Prostate gland (tissue), 2 donors: ENCODE results near the gene MAP4K1. TPM values are rescaled to one million over a fixed set of nuclear protein-coding genes. Genes with fewer than 3 reads are reported as not detected.

Source experiments
- DNase-seq: peaks from one replicate; pipeline ENCODE4 v3.0.0-alpha.2; 2019; ENCODE audit warnings: low spot score
- H3K27ac ChIP-seq, 2 donors: fragments of 200-600 bp; sonication (generic); 2 replicates each; pipeline ENCODE4 v1.5.1; 2017 to 2019
- H3K27me3 ChIP-seq: fragments of 200-600 bp; sonication (generic); replicated peaks from 2 replicates; pipeline ENCODE4 v1.5.1; 2019; ENCODE audit not compliant: insufficient read depth
- H3K36me3 ChIP-seq, 2 donors: fragments of 200-600 bp; sonication (generic); 1 replicate in 1 of 2; 2 replicates in 1 of 2; pipeline versions ENCODE4 v1.5.1 to v1.8.1; 2017 to 2019
- H3K4me1 ChIP-seq: fragments of 200-600 bp; sonication (generic); replicated peaks from 2 replicates; pipeline ENCODE4 v1.5.1; 2019
- H3K4me3 ChIP-seq, 2 donors: fragments of 200-600 bp; sonication (generic); 2 replicates each; pipeline ENCODE4 v1.5.1; 2017 to 2019
- H3K9me3 ChIP-seq: fragments of 200-600 bp; sonication (generic); 2 replicates; pipeline ENCODE4 v1.5.1; 2017
- CTCF ChIP-seq, 4 experiments: fragments of 200-600 bp in 2 of 4; fragments of 450-650 bp in 2 of 4; sonication (generic) in 2 of 4; IDR thresholded peaks; 1 replicate in 3 of 4; 2 replicates in 1 of 4; pipeline ENCODE4 v1.5.1; 2016 to 2019; ENCODE audit warnings: antibody characterized with exemption in 4 of 4, mild to moderate bottlenecking in 2 of 4, moderate library complexity in 2 of 4
- POLR2A ChIP-seq: fragments of 450-650 bp; IDR thresholded peaks from one replicate; pipeline ENCODE4 v1.6.1; 2016; ENCODE audit warnings: antibody characterized with exemption, mild to moderate bottlenecking
- POLR2AphosphoS5 ChIP-seq: sonication (generic); formaldehyde crosslinking; IDR thresholded peaks from one replicate; pipeline ENCODE4 v1.6.1; 2017; ENCODE audit warnings: antibody characterized with exemption
- WGBS: methylation state at CpG from one replicate; pipeline ENCODE4 v1.1.5; 2018; 5-methylcytosine and 5-hydroxymethylcytosine counted together
- intact Hi-C: fragments of 100-400 bp; cut with DNase I; formaldehyde crosslinking; loops from one replicate; pipeline ENCODE4 v1.14.2; 2022
- total RNA-seq, 2 donors: library from RNA; depleted of rRNA; stranded (reverse); fragments of >200 nt; gene quantifications; one replicate each; pipeline ENCODE4 v1.1.0, GENCODE V29; 2016

Gene MAP4K1
- total RNA-seq, 2 donors from 2014 or later = 1.6 to 14.1 TPM

DNA sequence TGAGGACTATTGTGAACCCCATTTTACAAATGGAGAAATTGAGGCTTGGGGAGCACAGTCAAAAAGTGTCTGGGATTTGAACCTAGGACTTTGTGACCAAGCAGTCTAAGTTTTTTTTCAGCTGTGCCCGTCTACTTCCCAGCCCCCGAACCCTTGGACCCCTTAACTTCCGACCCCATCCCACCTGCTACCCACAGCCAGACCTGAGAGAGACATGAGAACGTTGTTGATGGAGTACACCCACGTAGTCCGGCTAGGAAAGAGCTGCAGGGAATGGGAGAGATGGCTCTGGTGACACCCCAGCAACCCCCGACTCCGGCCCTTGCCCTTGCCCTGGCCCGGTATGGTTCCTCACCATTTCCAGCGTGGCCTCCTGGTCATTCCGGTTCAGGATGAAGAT lies 18.0 kb downstream of the MAP4K1 start:
- H3K27me3 ChIP-seq = no peaks in the 10 kb centered on the region
- no peak overlapping the region for H3K27ac ChIP-seq
- no peaks in the 10 kb centered on the region for H3K9me3 ChIP-seq
- no peaks in the 10 kb centered on the region for H3K4me1 ChIP-seq
- 87% methylated on average over 11 of the region's 11 CpGs for WGBS
- DNase-seq = no peak
- intact Hi-C loops = no loop called here
- no peaks in the 10 kb centered on the region for H3K36me3 ChIP-seq
- no peak for TF ChIP-seq CTCF (IDR thresholded peaks at IDR 0.05)
- TF ChIP-seq POLR2AphosphoS5 = no peak
- no peak for TF ChIP-seq POLR2A
- H3K4me3 ChIP-seq = no peak overlapping the region

DNA sequence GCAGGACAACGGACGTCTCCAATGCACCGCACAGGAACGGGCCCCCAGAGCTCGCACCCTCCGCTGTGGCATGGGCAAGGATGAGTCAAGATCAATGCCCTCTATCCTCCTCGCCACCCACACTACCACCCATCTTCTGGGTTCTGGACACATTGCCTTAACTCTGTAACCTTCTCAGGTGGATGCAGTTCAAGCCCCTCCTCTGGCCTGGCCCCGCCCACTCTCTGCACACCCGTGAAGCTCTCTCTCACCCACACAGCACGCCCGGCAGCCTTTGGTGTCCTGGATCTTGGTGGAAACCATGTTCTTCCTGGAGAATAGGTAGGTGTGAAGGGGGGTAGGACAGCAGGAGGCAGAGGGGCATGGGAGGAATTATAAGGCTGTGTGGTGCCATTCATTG lies 20.7 kb downstream of the MAP4K1 start:
- no peak for TF ChIP-seq POLR2A
- TF ChIP-seq CTCF (IDR thresholded peaks at IDR 0.05) = no peak
- TF ChIP-seq POLR2AphosphoS5 = no peak
- 78% methylated on average over 11 of the region's 11 CpGs for WGBS
- H3K4me1 ChIP-seq = no peaks in the 10 kb centered on the region
- no peak overlapping the region for H3K27ac ChIP-seq
- H3K9me3 ChIP-seq = no peaks in the 10 kb centered on the region
- no peak for DNase-seq
- H3K36me3 ChIP-seq = no peaks in the 10 kb centered on the region
- intact Hi-C loops = no loop called here
- H3K4me3 ChIP-seq = no peak overlapping the region
- no peaks in the 10 kb centered on the region for H3K27me3 ChIP-seq

DNA sequence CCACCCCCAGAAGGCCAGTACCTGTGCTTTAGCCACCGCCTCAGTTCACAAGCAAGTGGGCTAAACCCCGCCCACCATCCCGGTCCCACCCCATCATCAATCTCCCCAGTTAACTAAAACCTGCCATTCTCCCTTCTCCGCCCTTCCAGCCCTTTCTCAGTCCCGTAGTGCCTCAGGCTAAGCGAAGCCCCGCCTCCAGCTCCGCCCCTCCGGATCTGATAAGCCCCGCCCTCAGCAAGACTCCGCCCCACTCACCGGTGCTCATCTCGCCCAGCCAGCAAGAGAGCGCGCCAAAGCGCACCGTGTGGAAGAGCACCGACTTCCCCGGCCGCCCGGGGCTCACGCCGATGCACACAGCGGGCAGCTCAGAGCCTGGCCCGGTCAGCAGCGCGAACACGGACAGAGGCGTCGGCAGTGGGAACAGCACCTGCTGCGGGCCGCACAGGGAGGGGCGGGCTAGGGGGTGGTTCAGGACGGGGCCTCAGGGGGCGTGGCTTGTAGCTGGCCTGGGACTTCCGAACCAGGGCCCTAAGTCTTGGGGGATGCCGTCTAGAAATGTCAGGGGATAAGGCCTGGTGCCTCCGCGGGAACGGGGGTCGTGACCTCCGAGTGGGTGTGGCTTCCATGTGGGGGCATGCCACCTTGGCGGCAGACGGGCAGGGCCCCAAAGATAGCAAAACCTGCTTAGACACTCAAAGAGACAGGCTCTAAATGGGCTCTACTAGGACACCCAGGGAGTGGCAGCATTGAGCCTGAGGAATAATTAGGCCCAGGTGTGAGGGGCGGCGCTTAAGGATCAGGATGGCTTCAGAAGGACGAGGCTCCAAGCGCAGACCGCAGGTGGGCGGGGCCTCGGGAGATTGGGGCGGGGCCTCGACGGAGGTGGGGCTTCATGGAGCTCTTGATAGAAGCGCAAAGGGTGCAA lies 21.4 kb downstream of the MAP4K1 start:
- no peak overlapping the region for H3K27ac ChIP-seq
- no peaks in the 10 kb centered on the region for H3K36me3 ChIP-seq
- intact Hi-C loops = no loop called here
- WGBS = 15% methylated on average over 55 of the region's 55 CpGs
- TF ChIP-seq CTCF (IDR thresholded peaks at IDR 0.05) (no peak), POLR2AphosphoS5 (no peak)
- DNase-seq = no peak
- H3K4me3 ChIP-seq = peak overlapping the region in 1 of 2 donors; percentile 10
- no peaks in the 10 kb centered on the region for H3K27me3 ChIP-seq
- no peaks in the 10 kb centered on the region for H3K9me3 ChIP-seq
- H3K4me1 ChIP-seq = no peaks in the 10 kb centered on the region

DNA sequence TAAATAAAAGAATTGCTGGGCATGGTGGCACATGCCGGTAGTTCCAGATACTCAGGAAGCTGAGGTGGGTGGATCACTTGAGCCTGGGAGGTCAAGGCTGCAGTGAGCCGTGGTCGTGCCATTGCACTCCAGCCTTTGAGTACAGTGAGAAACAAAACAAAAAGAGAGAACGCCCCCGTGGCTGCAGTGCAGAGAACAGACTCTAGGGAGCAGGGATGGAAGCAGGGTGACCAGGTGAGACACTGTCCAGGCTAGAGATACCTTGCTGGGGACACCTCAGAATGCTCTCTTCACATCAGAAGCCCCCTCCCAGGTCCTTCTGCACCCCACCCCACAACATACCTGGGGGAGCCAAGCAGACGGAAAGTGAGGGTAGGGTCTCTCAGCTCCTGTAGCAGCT lies 24.8 kb downstream of the MAP4K1 start:
- intact Hi-C loops = no loop called here
- no peak for DNase-seq
- no peak overlapping the region for H3K4me3 ChIP-seq
- no peaks in the 10 kb centered on the region for H3K36me3 ChIP-seq
- no peak overlapping the region for H3K27ac ChIP-seq
- no peaks in the 10 kb centered on the region for H3K27me3 ChIP-seq
- H3K4me1 ChIP-seq = no peaks in the 10 kb centered on the region
- WGBS = 59% methylated on average over 6 of the region's 6 CpGs
- no peak for TF ChIP-seq CTCF (IDR thresholded peaks at IDR 0.05)
- TF ChIP-seq POLR2AphosphoS5 = no peak
- no peak for TF ChIP-seq POLR2A
- H3K9me3 ChIP-seq = no peaks in the 10 kb centered on the region

DNA sequence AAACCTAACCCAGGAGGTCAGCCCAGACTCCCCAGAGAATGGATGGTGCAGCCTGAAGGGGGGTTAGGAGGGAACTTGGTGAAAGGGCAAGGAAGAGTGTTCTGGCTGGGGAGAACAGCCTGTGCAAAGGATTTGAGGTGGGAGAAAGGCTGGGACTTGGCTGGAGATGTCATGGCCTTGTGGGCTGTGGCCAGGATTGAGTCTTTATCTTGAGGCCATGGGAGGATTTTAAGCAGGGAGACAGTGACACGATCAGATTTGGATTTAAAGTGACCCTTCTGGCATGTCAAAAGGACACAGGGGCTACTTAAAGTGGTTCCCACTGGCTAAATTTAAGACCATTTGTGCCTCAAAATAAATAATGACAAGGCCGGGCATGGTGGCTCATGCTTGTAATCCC lies 29.7 kb downstream of the MAP4K1 start:
- Histone ChIP-seq H3K36me3 (no peaks in the 10 kb centered on the region), H3K27ac (no peak overlapping the region), H3K4me1 (no peaks in the 10 kb centered on the region), H3K9me3 (no peaks in the 10 kb centered on the region), H3K27me3 (no peaks in the 10 kb centered on the region), H3K4me3 (no peak overlapping the region)
- intact Hi-C loops = no loop called here
- DNase-seq = no peak
- TF ChIP-seq POLR2A = no peak
- WGBS = 85% methylated on average over 2 of the region's 2 CpGs
